Measurements from ENCODE around the gene MAP4K4.

MAP4K4 gene

GRCh38 chr2:101692041-101692440, 5.5 kb upstream of the MAP4K4 start:
- H3K4me2 ChIP-seq (ENCODE audit: insufficient read depth, low read length, poor library complexity, severe bottlenecking): no peak overlapping the region
- no peak for DNase-seq (ENCODE audit: low spot score)
- no peaks in the 10 kb centered on the region for H3K9me3 ChIP-seq (replicated peaks in 1 of 2; ENCODE audit: control insufficient read depth in 2 of 2, insufficient read depth in 1 of 2, low read depth in 1 of 2, low read length in 2 of 2)
- H3K36me3 ChIP-seq (replicated peaks in 1 of 2; ENCODE audit: control insufficient read depth in 2 of 2, insufficient read depth in 2 of 2, low read length in 2 of 2): no peaks in the 10 kb centered on the region
- H4K91ac ChIP-seq (ENCODE audit: low read depth, low read length, poor library complexity): no peak overlapping the region
- no peaks in the 10 kb centered on the region for H3K27me3 ChIP-seq (ENCODE audit: control insufficient read depth in 3 of 3, insufficient read depth in 3 of 3, low read depth in 1 of 3, low read length in 3 of 3)
- H2AK5ac ChIP-seq (ENCODE audit: low read depth, low read length): no peak overlapping the region
- no peak overlapping the region for H3K18ac ChIP-seq (ENCODE audit: low read length)
- H2AFZ ChIP-seq (ENCODE audit: low read length): no peak overlapping the region
- WGBS, 2 donors (ENCODE audit: extremely low coverage in 2 of 2, insufficient read length in 2 of 2, insufficient replicate concordance in 1 of 2): no CpG with 5 or more reads among the region's 3 CpGs
- no peak overlapping the region for H4K8ac ChIP-seq (ENCODE audit: low read depth, low read length)
- no peak overlapping the region for H3K14ac ChIP-seq (ENCODE audit: low read length)
- H3K4me3 ChIP-seq (ENCODE audit: low read length in 2 of 2): no peak overlapping the region
- H3K4me1 ChIP-seq (ENCODE audit: control insufficient read depth in 2 of 2, insufficient read depth in 1 of 2, low read depth in 1 of 2, low read length in 2 of 2): peaks cover 2 to 6% of the 10 kb centered on the region in 2 donors
- no peak overlapping the region for H3K27ac ChIP-seq (replicated peaks; ENCODE audit: low read length)
- no peak overlapping the region for H2BK5ac ChIP-seq (ENCODE audit: low read length)
- H2BK12ac ChIP-seq (ENCODE audit: low read length): no peak overlapping the region
- H2BK15ac ChIP-seq (ENCODE audit: low read length): no peak overlapping the region
- no peak overlapping the region for H3K23ac ChIP-seq (ENCODE audit: low read depth, low read length, poor library complexity)
- no peak overlapping the region for H2BK120ac ChIP-seq (ENCODE audit: low read depth, low read length)
- no peaks in the 10 kb centered on the region for H3K79me1 ChIP-seq (ENCODE audit: low read depth, low read length)
- H3K4ac ChIP-seq (ENCODE audit: low read length): no peak overlapping the region
- no peak overlapping the region for H3K9ac ChIP-seq (ENCODE audit: low read depth, low read length, poor library complexity)

DNA sequence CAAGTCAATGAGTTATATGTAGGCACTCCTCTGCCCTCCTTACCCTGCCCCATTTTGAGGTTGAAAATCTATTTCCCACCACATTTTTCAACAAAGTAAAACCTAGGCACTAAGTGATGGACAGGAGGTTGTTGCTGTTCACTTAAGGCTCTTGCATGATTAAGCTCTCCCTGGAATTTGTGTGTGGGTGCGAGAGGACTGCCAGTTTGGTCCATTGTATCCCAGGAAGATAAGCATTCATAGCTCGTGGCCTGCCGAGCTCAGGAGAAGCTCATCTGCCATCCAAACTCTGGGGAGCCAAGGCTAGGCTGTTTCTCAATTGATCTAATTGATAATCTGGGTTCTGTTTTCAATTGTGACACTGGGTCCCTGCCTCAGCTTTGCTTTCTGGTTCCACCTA, 4.7 kb upstream of the MAP4K4 start:
- Histone ChIP-seq H4K91ac (ENCODE audit: low read depth, low read length, poor library complexity) (no peak overlapping the region), H3K79me1 (ENCODE audit: low read depth, low read length) (no peaks in the 10 kb centered on the region)
- WGBS, 2 donors (ENCODE audit: extremely low coverage in 2 of 2, insufficient read length in 2 of 2, insufficient replicate concordance in 1 of 2): no CpG with 5 or more reads among the region's 3 CpGs

DNA sequence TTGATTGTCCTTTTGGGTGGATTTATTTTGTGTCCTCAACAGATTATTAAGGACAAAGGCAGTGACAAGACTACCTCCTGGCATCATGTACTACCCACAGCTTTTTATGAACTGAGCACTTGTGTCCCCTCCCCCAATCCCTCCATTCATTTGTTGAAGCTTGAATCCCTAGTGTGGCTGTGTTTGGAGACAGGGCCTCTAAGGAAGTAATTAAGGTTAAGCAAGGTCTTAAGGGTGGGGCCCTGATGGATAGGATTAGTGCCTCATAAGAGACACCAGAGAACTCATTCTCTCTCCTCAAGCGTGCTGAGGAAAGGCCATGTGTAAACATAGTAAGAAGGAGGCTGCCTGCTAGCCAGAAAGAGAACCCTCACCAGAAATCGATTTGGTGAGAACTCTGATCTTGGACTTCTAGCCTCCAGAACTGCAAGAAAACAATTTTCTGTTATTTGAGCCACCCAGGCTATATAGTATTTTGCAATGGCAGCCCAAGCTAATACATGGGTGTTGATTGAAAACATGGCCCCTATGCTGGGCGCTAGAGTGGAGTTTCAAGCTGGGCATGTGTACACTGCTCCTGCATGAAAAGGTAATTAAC, 3.4 kb upstream of the MAP4K4 start:
- Histone ChIP-seq H3K23ac (ENCODE audit: low read depth, low read length, poor library complexity) (no peak overlapping the region), H3K36me3 (replicated peaks in 1 of 2; ENCODE audit: control insufficient read depth in 2 of 2, insufficient read depth in 2 of 2, low read length in 2 of 2) (no peaks in the 10 kb centered on the region), H3K79me1 (ENCODE audit: low read depth, low read length) (no peaks in the 10 kb centered on the region), H2BK12ac (ENCODE audit: low read length) (no peak overlapping the region), H3K27me3 (ENCODE audit: control insufficient read depth in 3 of 3, insufficient read depth in 3 of 3, low read depth in 1 of 3, low read length in 3 of 3) (no peaks in the 10 kb centered on the region), H3K27ac (replicated peaks; ENCODE audit: low read length) (no peak overlapping the region), H4K8ac (ENCODE audit: low read depth, low read length) (no peak overlapping the region), H3K4ac (ENCODE audit: low read length) (no peak overlapping the region), H3K9me3 (replicated peaks in 1 of 2; ENCODE audit: control insufficient read depth in 2 of 2, insufficient read depth in 1 of 2, low read depth in 1 of 2, low read length in 2 of 2) (no peaks in the 10 kb centered on the region), H3K9ac (ENCODE audit: low read depth, low read length, poor library complexity) (no peak overlapping the region), H2BK15ac (ENCODE audit: low read length) (no peak overlapping the region), H3K4me3 (ENCODE audit: low read length in 2 of 2) (no peak overlapping the region), H3K18ac (ENCODE audit: low read length) (no peak overlapping the region), H4K91ac (ENCODE audit: low read depth, low read length, poor library complexity) (no peak overlapping the region), H3K14ac (ENCODE audit: low read length) (no peak overlapping the region), H2BK5ac (ENCODE audit: low read length) (no peak overlapping the region), H3K4me2 (ENCODE audit: insufficient read depth, low read length, poor library complexity, severe bottlenecking) (no peak overlapping the region), H2BK120ac (ENCODE audit: low read depth, low read length) (no peak overlapping the region), H2AFZ (ENCODE audit: low read length) (no peak overlapping the region), H2AK5ac (ENCODE audit: low read depth, low read length) (no peak overlapping the region), H3K4me1 (ENCODE audit: control insufficient read depth in 2 of 2, insufficient read depth in 1 of 2, low read depth in 1 of 2, low read length in 2 of 2) (peaks cover 2 to 6% of the 10 kb centered on the region in 2 donors)
- no CpG with 5 or more reads among the region's 3 CpGs for WGBS, 2 donors (ENCODE audit: extremely low coverage in 2 of 2, insufficient read length in 2 of 2, insufficient replicate concordance in 1 of 2)
- DNase-seq (ENCODE audit: low spot score): no peak

More for the DNA sequence above, 4.7 kb upstream of the MAP4K4 start:
- Histone ChIP-seq H4K8ac (ENCODE audit: low read depth, low read length) (no peak overlapping the region), H3K9me3 (replicated peaks in 1 of 2; ENCODE audit: control insufficient read depth in 2 of 2, insufficient read depth in 1 of 2, low read depth in 1 of 2, low read length in 2 of 2) (no peaks in the 10 kb centered on the region), H3K4me2 (ENCODE audit: insufficient read depth, low read length, poor library complexity, severe bottlenecking) (no peak overlapping the region), H2AFZ (ENCODE audit: low read length) (no peak overlapping the region), H2BK120ac (ENCODE audit: low read depth, low read length) (no peak overlapping the region), H2BK5ac (ENCODE audit: low read length) (no peak overlapping the region), H3K27ac (replicated peaks; ENCODE audit: low read length) (no peak overlapping the region), H3K14ac (ENCODE audit: low read length) (no peak overlapping the region), H2AK5ac (ENCODE audit: low read depth, low read length) (no peak overlapping the region), H3K4me1 (ENCODE audit: control insufficient read depth in 2 of 2, insufficient read depth in 1 of 2, low read depth in 1 of 2, low read length in 2 of 2) (peaks cover 2 to 6% of the 10 kb centered on the region in 2 donors), H3K9ac (ENCODE audit: low read depth, low read length, poor library complexity) (no peak overlapping the region), H2BK12ac (ENCODE audit: low read length) (no peak overlapping the region), H2BK15ac (ENCODE audit: low read length) (no peak overlapping the region), H3K36me3 (replicated peaks in 1 of 2; ENCODE audit: control insufficient read depth in 2 of 2, insufficient read depth in 2 of 2, low read length in 2 of 2) (no peaks in the 10 kb centered on the region), H3K4ac (ENCODE audit: low read length) (no peak overlapping the region), H3K18ac (ENCODE audit: low read length) (no peak overlapping the region), H3K23ac (ENCODE audit: low read depth, low read length, poor library complexity) (no peak overlapping the region), H3K4me3 (ENCODE audit: low read length in 2 of 2) (no peak overlapping the region), H3K27me3 (ENCODE audit: control insufficient read depth in 3 of 3, insufficient read depth in 3 of 3, low read depth in 1 of 3, low read length in 3 of 3) (no peaks in the 10 kb centered on the region)
- no peak for DNase-seq (ENCODE audit: low spot score)

DNA sequence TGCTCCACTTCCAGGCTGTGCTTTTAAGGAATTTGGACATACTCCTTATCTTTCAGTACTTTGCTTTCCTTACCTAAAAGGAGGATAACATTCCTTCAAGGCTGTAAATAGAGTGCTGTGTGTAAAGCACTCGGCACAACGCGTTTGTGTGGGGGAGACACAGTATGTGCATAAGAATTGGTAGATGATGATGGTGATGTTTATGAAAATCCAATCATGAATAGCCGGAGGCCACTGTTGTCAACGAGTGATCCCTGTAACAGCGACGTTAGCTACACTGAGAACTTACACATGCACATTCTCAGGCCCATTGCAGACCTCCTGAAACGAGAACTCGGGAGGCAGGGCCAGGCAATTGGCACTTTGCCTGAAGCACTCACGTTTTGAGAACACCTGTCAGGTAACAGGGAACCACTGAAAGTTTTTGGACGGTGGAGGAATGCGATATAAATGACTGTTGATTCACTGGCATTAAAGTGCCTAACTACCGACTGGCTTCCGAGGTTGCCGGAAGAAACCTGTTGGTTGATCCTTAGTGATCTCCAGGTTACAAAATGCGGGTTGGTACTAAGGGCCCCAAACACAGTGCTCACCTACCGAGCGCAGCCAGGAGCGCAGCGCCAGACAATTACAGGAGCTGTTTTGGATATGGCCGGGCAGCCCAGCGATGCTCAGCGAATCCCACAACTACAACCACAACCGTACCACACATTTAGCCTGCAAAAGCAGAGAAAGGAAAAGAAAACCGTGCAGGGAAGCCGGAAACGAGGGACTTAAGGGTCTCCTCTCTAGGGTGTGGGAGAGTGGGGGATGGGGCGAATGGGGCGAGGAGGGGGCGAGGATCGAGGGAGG, 1.0 kb upstream of the MAP4K4 start:
- H3K4me1 ChIP-seq (ENCODE audit: control insufficient read depth in 2 of 2, insufficient read depth in 1 of 2, low read depth in 1 of 2, low read length in 2 of 2): peaks cover 6 to 18% of the 10 kb centered on the region in 2 donors
- no CpG with 5 or more reads among the region's 31 CpGs for WGBS, 2 donors (ENCODE audit: extremely low coverage in 2 of 2, insufficient read length in 2 of 2, insufficient replicate concordance in 1 of 2)
- no peak overlapping the region for H2BK12ac ChIP-seq (ENCODE audit: low read length)
- peak overlapping the region; percentile 75 for H3K9ac ChIP-seq (ENCODE audit: low read depth, low read length, poor library complexity)
- peak overlapping the region; percentile 81 to 95 for H3K4me3 ChIP-seq (ENCODE audit: low read length in 2 of 2)
- H3K36me3 ChIP-seq (replicated peaks in 1 of 2; ENCODE audit: control insufficient read depth in 2 of 2, insufficient read depth in 2 of 2, low read length in 2 of 2): peaks cover 0 to 14% of the 10 kb centered on the region in 2 donors
- no peak overlapping the region for H4K91ac ChIP-seq (ENCODE audit: low read depth, low read length, poor library complexity)
- H3K23ac ChIP-seq (ENCODE audit: low read depth, low read length, poor library complexity): peak overlapping the region; percentile 20
- peak overlapping the region; percentile 99 for H2AFZ ChIP-seq (ENCODE audit: low read length)
- H2BK120ac ChIP-seq (ENCODE audit: low read depth, low read length): peak overlapping the region; percentile 51
- peak overlapping the region; percentile 66 for H3K4me2 ChIP-seq (ENCODE audit: insufficient read depth, low read length, poor library complexity, severe bottlenecking)
- peak overlapping the region; percentile 89 for H3K18ac ChIP-seq (ENCODE audit: low read length)
- no peak overlapping the region for H2AK5ac ChIP-seq (ENCODE audit: low read depth, low read length)
- H2BK15ac ChIP-seq (ENCODE audit: low read length): no peak overlapping the region
- H3K27ac ChIP-seq (replicated peaks; ENCODE audit: low read length): no peak overlapping the region
- H3K27me3 ChIP-seq (ENCODE audit: control insufficient read depth in 3 of 3, insufficient read depth in 3 of 3, low read depth in 1 of 3, low read length in 3 of 3): no peaks in the 10 kb centered on the region
- no peaks in the 10 kb centered on the region for H3K79me1 ChIP-seq (ENCODE audit: low read depth, low read length)
- H3K9me3 ChIP-seq (replicated peaks in 1 of 2; ENCODE audit: control insufficient read depth in 2 of 2, insufficient read depth in 1 of 2, low read depth in 1 of 2, low read length in 2 of 2): no peaks in the 10 kb centered on the region
- no peak overlapping the region for H3K4ac ChIP-seq (ENCODE audit: low read length)
- no peak overlapping the region for H3K14ac ChIP-seq (ENCODE audit: low read length)
- no peak overlapping the region for H2BK5ac ChIP-seq (ENCODE audit: low read length)
- no peak for DNase-seq (ENCODE audit: low spot score)
- peak overlapping the region; percentile 52 for H4K8ac ChIP-seq (ENCODE audit: low read depth, low read length)
